Smooth muscle cell (in vitro differentiated cells): ENCODE data around the gene ADGRA1. TPM values are rescaled to one million over a fixed set of nuclear protein-coding genes. Genes with fewer than 3 reads are reported as not detected.

Experiments used
- DNase-seq: peaks from one replicate; lab custom pipeline; 2025; ENCODE audit not compliant: unreplicated experiment; lab: John Stamatoyannopoulos, UW
- H2AFZ ChIP-seq: fragments of 200-600 bp; sonication (generic); 2 replicates; pipeline ENCODE4 v1.6.0; 2016; ENCODE audit warnings: antibody characterized with exemption, low read depth, mild to moderate bottlenecking
- H3F3A ChIP-seq: fragments of 200-600 bp; sonication (generic); 2 replicates; pipeline ENCODE4 v1.6.0; 2017; ENCODE audit warnings: antibody characterized with exemption, low read depth
- H3K27ac ChIP-seq: fragments of 200-600 bp; sonication (generic); 2 replicates; pipeline ENCODE4 v1.5.1; 2016; ENCODE audit warnings: low read depth, mild to moderate bottlenecking
- H3K27me3 ChIP-seq: fragments of 200-600 bp; sonication (generic); 2 replicates; pipeline ENCODE4 v1.6.1; 2016; ENCODE audit warnings: low read depth, mild to moderate bottlenecking
- H3K36me3 ChIP-seq: fragments of 200-600 bp; sonication (generic); 2 replicates; pipeline ENCODE4 v1.5.1; 2016; ENCODE audit warnings: low read depth
- H3K4me1 ChIP-seq: fragments of 200-600 bp; sonication (generic); 2 replicates; pipeline ENCODE4 v1.5.1; 2016; ENCODE audit warnings: low read depth
- H3K4me2 ChIP-seq: fragments of 200-600 bp; sonication (generic); 2 replicates; pipeline ENCODE4 v1.6.0; 2016; ENCODE audit warnings: mild to moderate bottlenecking
- H3K4me3 ChIP-seq: fragments of 200-600 bp; sonication (generic); 2 replicates; pipeline ENCODE4 v1.5.1; 2016; ENCODE audit warnings: mild to moderate bottlenecking
- H3K79me2 ChIP-seq: fragments of 200-600 bp; sonication (generic); 2 replicates; pipeline ENCODE4 v1.6.0; 2016; ENCODE audit warnings: low read depth, mild to moderate bottlenecking
- H3K9ac ChIP-seq: fragments of 200-600 bp; sonication (generic); 2 replicates; pipeline ENCODE4 v1.6.0; 2016; ENCODE audit warnings: low read depth
- H3K9me3 ChIP-seq: fragments of 200-600 bp; sonication (generic); replicated peaks from 2 replicates; pipeline ENCODE4 v1.5.1; 2016; ENCODE audit warnings: low read depth
- H4K20me1 ChIP-seq: fragments of 200-600 bp; sonication (generic); 2 replicates; pipeline ENCODE4 v1.6.0; 2016; ENCODE audit warnings: low read depth
- WGBS: methylation state at CpG from one replicate; pipeline ENCODE4 v1.1.7; 2016; ENCODE audit warnings: low lambda C conversion rate; 5-methylcytosine and 5-hydroxymethylcytosine counted together
- polyA plus RNA-seq: library from polyadenylated mRNA; unstranded; fragments of >200 nt; fragmentation: Nextera tagmentation; extraction: Ambion mirVana; gene quantifications from 2 replicates; pipeline ENCODE4 v1.2.1, GENCODE V29; 2016
- total RNA-seq: library from RNA; depleted of rRNA; stranded (reverse); fragments of >200 nt; gene quantifications from 2 replicates; pipeline ENCODE4 v1.2.3, GENCODE V29; 2014
- TF ChIP-seq, protein P1 (sequence below): fragments of 200-600 bp; sonication (generic); IDR thresholded peaks from 2 replicates; pipeline ENCODE4 v1.5.1; 2017; ENCODE audit warnings: borderline replicate concordance, mild to moderate bottlenecking, antibody characterized with exemption; ENCODE audit not compliant: insufficient read depth, poor library complexity, severe bottlenecking

The ADGRA1 gene
- total and polyA plus RNA-seq, 2 experiments from 2014 or later: not detected

DNA sequence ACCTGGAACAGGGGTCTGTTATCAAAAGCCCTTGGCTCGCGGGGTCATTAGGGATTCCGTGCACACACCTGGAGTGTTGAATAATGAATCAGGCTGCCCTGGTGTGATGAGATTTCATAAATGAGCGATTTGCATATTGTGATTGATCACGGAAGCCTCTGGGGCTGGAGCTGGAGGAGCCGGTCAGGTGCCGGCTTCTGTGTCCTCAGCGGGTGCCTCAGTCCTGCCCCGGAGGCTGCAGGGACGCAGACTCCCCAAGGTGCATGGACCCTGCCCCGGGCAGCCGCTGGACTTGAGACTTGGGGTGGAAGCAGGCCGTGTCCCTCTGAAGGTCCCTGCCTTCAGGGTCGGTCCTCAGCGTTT is 47.9 kb upstream of the ADGRA1 start:
- no peaks in the 10 kb centered on the region for H3K9me3 ChIP-seq
- TF ChIP-seq, protein P1, sequence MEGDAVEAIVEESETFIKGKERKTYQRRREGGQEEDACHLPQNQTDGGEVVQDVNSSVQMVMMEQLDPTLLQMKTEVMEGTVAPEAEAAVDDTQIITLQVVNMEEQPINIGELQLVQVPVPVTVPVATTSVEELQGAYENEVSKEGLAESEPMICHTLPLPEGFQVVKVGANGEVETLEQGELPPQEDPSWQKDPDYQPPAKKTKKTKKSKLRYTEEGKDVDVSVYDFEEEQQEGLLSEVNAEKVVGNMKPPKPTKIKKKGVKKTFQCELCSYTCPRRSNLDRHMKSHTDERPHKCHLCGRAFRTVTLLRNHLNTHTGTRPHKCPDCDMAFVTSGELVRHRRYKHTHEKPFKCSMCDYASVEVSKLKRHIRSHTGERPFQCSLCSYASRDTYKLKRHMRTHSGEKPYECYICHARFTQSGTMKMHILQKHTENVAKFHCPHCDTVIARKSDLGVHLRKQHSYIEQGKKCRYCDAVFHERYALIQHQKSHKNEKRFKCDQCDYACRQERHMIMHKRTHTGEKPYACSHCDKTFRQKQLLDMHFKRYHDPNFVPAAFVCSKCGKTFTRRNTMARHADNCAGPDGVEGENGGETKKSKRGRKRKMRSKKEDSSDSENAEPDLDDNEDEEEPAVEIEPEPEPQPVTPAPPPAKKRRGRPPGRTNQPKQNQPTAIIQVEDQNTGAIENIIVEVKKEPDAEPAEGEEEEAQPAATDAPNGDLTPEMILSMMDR: no peak
- DNase-seq: no peak
- H3K4me1 ChIP-seq: no peaks in the 10 kb centered on the region
- no peak overlapping the region for H3K4me2 ChIP-seq
- H3K27ac ChIP-seq: no peak overlapping the region
- WGBS: 89% methylated on average over 15 of the region's 15 CpGs
- no peaks in the 10 kb centered on the region for H3K79me2 ChIP-seq
- no peaks in the 10 kb centered on the region for H3K36me3 ChIP-seq
- no peak overlapping the region for H3K9ac ChIP-seq
- H3K4me3 ChIP-seq: no peak overlapping the region
- H4K20me1 ChIP-seq: no peaks in the 10 kb centered on the region
- H3F3A ChIP-seq: no peaks in the 10 kb centered on the region
- no peak overlapping the region for H2AFZ ChIP-seq
- no peaks in the 10 kb centered on the region for H3K27me3 ChIP-seq

DNA sequence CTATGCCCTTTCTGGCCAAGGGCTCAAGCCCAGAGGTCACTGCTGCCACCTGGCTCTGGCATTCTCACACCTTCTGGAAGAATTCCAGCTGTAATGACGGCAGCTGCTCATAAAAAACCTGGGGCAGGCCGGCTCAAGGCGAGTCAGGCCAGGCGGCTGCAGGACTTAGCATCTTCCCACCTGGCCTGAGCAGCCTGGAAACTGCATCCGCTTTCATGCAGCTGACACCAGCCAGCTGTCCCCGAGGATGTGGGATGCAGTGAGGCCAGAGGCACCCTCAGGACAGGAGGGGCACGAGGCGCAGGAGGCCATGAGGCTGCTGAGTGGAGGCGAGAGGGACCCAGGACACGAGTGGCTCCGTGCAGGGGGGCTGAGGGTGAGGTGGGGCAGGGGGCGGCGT is 47.5 kb upstream of the ADGRA1 start:
- Histone ChIP-seq H2AFZ (no peak overlapping the region), H3K9ac (no peak overlapping the region), H4K20me1 (no peaks in the 10 kb centered on the region), H3K36me3 (no peaks in the 10 kb centered on the region), H3F3A (no peaks in the 10 kb centered on the region), H3K9me3 (no peaks in the 10 kb centered on the region), H3K4me1 (no peaks in the 10 kb centered on the region), H3K27ac (no peak overlapping the region), H3K4me2 (no peak overlapping the region), H3K79me2 (no peaks in the 10 kb centered on the region), H3K27me3 (no peaks in the 10 kb centered on the region), H3K4me3 (no peak overlapping the region)
- DNase-seq: no peak
- WGBS: 85% methylated on average over 11 of the region's 13 CpGs
- TF ChIP-seq, protein P1: no peak

DNA sequence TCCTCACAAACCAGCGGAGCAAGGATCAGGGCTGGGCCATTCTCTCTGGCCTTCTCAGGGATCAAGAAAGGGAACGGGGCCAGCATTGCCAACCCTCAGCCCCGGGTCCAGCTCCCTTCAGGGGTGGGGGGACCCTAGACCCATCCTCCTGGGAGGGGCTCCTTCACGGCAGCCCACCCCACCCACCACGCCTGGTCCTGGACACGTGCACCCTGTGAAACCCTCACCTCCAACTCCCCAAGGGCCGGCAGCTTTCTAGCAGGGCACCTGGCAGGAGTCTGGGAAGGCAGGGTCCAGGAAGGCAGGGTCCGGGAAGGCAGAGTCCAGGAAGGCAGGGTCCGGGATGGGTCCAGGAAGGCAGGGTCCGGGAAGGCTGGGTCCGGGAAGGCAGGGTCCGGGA is 46.6 kb upstream of the ADGRA1 start:
- Histone ChIP-seq H3K79me2 (no peaks in the 10 kb centered on the region), H3K4me2 (no peak overlapping the region), H3K27ac (no peak overlapping the region), H3K9me3 (no peaks in the 10 kb centered on the region), H3K27me3 (no peaks in the 10 kb centered on the region), H4K20me1 (no peaks in the 10 kb centered on the region), H3K9ac (no peak overlapping the region), H3F3A (no peaks in the 10 kb centered on the region), H2AFZ (no peak overlapping the region), H3K36me3 (no peaks in the 10 kb centered on the region), H3K4me1 (no peaks in the 10 kb centered on the region), H3K4me3 (no peak overlapping the region)
- TF ChIP-seq, protein P1: no peak
- no peak for DNase-seq
- WGBS: 94% methylated on average over 10 of the region's 12 CpGs

DNA sequence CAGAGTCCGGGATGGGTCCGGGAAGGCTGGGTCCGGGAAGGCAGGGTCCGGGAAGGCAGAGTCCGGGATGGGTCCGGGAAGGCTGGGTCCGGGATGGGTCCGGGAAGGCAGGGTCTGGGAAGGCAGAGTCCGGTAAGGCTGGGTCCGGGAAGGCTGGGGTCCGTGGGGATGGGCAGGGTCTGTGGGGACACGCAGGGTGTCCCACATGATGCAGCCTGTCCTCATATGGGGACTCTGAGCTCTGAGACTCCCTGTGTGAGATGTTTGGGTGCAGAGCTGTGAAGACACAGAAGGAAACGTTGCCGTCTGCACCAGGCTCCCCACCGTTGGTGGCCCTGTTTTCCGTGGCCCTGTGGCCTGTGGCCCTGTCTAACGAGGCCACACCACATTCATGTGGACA is 45.7 kb upstream of the ADGRA1 start:
- no peaks in the 10 kb centered on the region for H4K20me1 ChIP-seq
- TF ChIP-seq, protein P1: no peak

More for the DNA sequence above, 45.7 kb upstream of the ADGRA1 start:
- Histone ChIP-seq H3K9me3 (no peaks in the 10 kb centered on the region), H3K79me2 (no peaks in the 10 kb centered on the region), H3K4me1 (peaks cover 4% of the 10 kb centered on the region), H2AFZ (no peak overlapping the region), H3K4me2 (no peak overlapping the region), H3K4me3 (no peak overlapping the region), H3K27ac (no peak overlapping the region), H3F3A (no peaks in the 10 kb centered on the region), H3K9ac (no peak overlapping the region), H3K27me3 (no peaks in the 10 kb centered on the region), H3K36me3 (no peaks in the 10 kb centered on the region)
- DNase-seq: no peak
- 88% methylated on average over 12 of the region's 17 CpGs for WGBS
